Fibroblast of lung (primary cell): ENCODE data around the gene LANCL1.

Experiments used
- EZH2 ChIP-seq: IDR thresholded peaks from 2 replicates; pipeline ENCODE4 v1.5.1; 2012; ENCODE audit warnings: low read length, control low read depth, mild to moderate bottlenecking; ENCODE audit errors: missing control alignments
- TF ChIP-seq, protein P1 (sequence below), 2 donors: IDR thresholded peaks in 1 of 2; conservative IDR thresholded peaks in 1 of 2; 1 replicate in 1 of 2; 2 replicates in 1 of 2; pipeline ENCODE4 v1.5.1; 2011 to 2012; ENCODE audit warnings: low read length in 2 of 2, control low read depth in 1 of 2, inconsistent platforms in 1 of 2, low read depth in 1 of 2, mild to moderate bottlenecking in 1 of 2

- TF ChIP-seq, protein P1, sequence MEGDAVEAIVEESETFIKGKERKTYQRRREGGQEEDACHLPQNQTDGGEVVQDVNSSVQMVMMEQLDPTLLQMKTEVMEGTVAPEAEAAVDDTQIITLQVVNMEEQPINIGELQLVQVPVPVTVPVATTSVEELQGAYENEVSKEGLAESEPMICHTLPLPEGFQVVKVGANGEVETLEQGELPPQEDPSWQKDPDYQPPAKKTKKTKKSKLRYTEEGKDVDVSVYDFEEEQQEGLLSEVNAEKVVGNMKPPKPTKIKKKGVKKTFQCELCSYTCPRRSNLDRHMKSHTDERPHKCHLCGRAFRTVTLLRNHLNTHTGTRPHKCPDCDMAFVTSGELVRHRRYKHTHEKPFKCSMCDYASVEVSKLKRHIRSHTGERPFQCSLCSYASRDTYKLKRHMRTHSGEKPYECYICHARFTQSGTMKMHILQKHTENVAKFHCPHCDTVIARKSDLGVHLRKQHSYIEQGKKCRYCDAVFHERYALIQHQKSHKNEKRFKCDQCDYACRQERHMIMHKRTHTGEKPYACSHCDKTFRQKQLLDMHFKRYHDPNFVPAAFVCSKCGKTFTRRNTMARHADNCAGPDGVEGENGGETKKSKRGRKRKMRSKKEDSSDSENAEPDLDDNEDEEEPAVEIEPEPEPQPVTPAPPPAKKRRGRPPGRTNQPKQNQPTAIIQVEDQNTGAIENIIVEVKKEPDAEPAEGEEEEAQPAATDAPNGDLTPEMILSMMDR (conservative IDR thresholded peaks at IDR 0.05 in 1 of 2, IDR thresholded peaks at IDR 0.05 in 1 of 2; ENCODE audit: low read depth in 1 of 2, low read length in 2 of 2): no peak
- TF ChIP-seq EZH2: no peak
These were observed 24.4 kb downstream of the LANCL1 start for GRCh38 chr2:210452194-210452593.
